Upper lobe of left lung (tissue), 6 donors: ENCODE results near the gene IL27RA. TPM values are rescaled to one million over a fixed set of nuclear protein-coding genes. Genes with fewer than 3 reads are reported as not detected.
A peak's percentile ranks its signal among the peaks of the same experiment; 100 is the strongest.

Source experiments
- ATAC-seq, 2 donors: fragments of 200-7000 bp; cut with Tn5 transposase; one replicate each; pipeline ENCODE4 v1.9.1; 2022; ENCODE audit warnings: mild to moderate bottlenecking in 2 of 2, moderate library complexity in 2 of 2; ENCODE audit not compliant: low FRiP score in 2 of 2
- DNase-seq, 2 donors: peaks; one replicate each; pipeline ENCODE4 v3.0.0-alpha.2; 2019 to 2020
- H3K27ac ChIP-seq, 4 donors: fragments of 200-600 bp; sonication (generic); one replicate each; pipeline ENCODE4 v1.5.1; 2016 to 2019
- H3K27me3 ChIP-seq, 4 donors: fragments of 200-600 bp; sonication (generic); one replicate each; pipeline ENCODE4 v1.5.1; 2017 to 2019
- H3K36me3 ChIP-seq, 4 donors: fragments of 200-600 bp; sonication (generic); one replicate each; pipeline ENCODE4 v1.5.1; 2016 to 2019
- H3K4me1 ChIP-seq, 4 donors: fragments of 200-600 bp; sonication (generic); one replicate each; pipeline ENCODE4 v1.5.1; 2018 to 2019
- H3K4me3 ChIP-seq, 4 donors: fragments of 200-600 bp; sonication (generic); one replicate each; pipeline ENCODE4 v1.5.1; 2017 to 2019; ENCODE audit warnings: mild to moderate bottlenecking in 2 of 4, moderate library complexity in 1 of 4
- H3K9me3 ChIP-seq, 4 donors: fragments of 200-600 bp; sonication (generic); one replicate each; pipeline ENCODE4 v1.5.1; 2018 to 2019
- CTCF ChIP-seq, 6 experiments: fragments of 450-650 bp in 4 of 6; fragments of 200-600 bp in 2 of 6; sonication (generic) in 2 of 6; IDR thresholded peaks; one replicate each; pipeline ENCODE4 v1.5.1; 2016 to 2019; ENCODE audit warnings: antibody characterized with exemption in 6 of 6
- EP300 ChIP-seq, 4 donors: sonication (generic); formaldehyde crosslinking; IDR thresholded peaks; one replicate each; pipeline ENCODE4 v1.5.1; 2017; ENCODE audit warnings: antibody characterized with exemption in 4 of 4, control low read depth in 2 of 4
- POLR2A ChIP-seq, 4 donors: fragments of 450-650 bp; IDR thresholded peaks; one replicate each; pipeline ENCODE4 v1.5.1; 2016 to 2017; ENCODE audit warnings: antibody characterized with exemption in 4 of 4, mild to moderate bottlenecking in 2 of 4
- POLR2AphosphoS5 ChIP-seq, 2 donors: sonication (generic); formaldehyde crosslinking; IDR thresholded peaks; one replicate each; pipeline ENCODE4 v1.5.1; 2017; ENCODE audit warnings: antibody characterized with exemption in 2 of 2
- WGBS, 2 donors: methylation state at CpG; one replicate each; pipeline ENCODE4 v1.1.5; 2017 to 2018; 5-methylcytosine and 5-hydroxymethylcytosine counted together
- total RNA-seq, 6 donors: library from RNA; depleted of rRNA in 4 of 6; stranded (reverse); fragments of >200 nt in 4 of 6; gene quantifications; one replicate each; pipeline versions ENCODE4 v1.1.0 to v1.2.1, GENCODE V29; 2016 to 2021
- donor health status: DM: no; HTN: no; CAD: no; lungs with moderate emphysema.
- donor health status: DM: no; HTN: yes; CAD: no; lungs with severe emphysema.

Gene IL27RA
- total RNA-seq, 6 donors from 2014 or later, result 9.3 to 24.4 (median 14.6) TPM

- no peak for ATAC-seq
- TF ChIP-seq POLR2AphosphoS5 (IDR thresholded peaks at IDR 0.05) (no peak), CTCF (IDR thresholded peaks at IDR 0.05) (no peak), POLR2A (IDR thresholded peaks at IDR 0.05) (no peak), EP300 (IDR thresholded peaks at IDR 0.05) (no peak)
Measured at GRCh38 chr19:14066134-14066533, 34.6 kb downstream of the IL27RA start.

GRCh38 chr19:14070268-14071050 lies 38.9 kb downstream of the IL27RA start:
- ATAC-seq, result no peak
- H3K27ac ChIP-seq, result no peak overlapping the region
- peaks cover 19 to 40% (median 34%) of the 10 kb centered on the region in 4 donors for H3K4me1 ChIP-seq
- no peaks in the 10 kb centered on the region for H3K36me3 ChIP-seq
- TF ChIP-seq EP300 (IDR thresholded peaks at IDR 0.05) (no peak), CTCF (IDR thresholded peaks at IDR 0.05) (no peak), POLR2A (IDR thresholded peaks at IDR 0.05) (no peak), POLR2AphosphoS5 (IDR thresholded peaks at IDR 0.05) (no peak)
- WGBS, 2 donors, result 94 to 95% methylated on average over 42 to 43 of the region's 43 CpGs
- no peak overlapping the region for H3K4me3 ChIP-seq
- H3K27me3 ChIP-seq, result no peaks in the 10 kb centered on the region
- DNase-seq, result peak in 1 of 2 donors; percentile 77
- no peaks in the 10 kb centered on the region for H3K9me3 ChIP-seq

More at GRCh38 chr19:14066134-14066533, 34.6 kb downstream of the IL27RA start:
- Histone ChIP-seq H3K27ac (no peak overlapping the region), H3K4me3 (no peak overlapping the region), H3K4me1 (no peaks in the 10 kb centered on the region), H3K9me3 (no peaks in the 10 kb centered on the region), H3K36me3 (no peaks in the 10 kb centered on the region), H3K27me3 (no peaks in the 10 kb centered on the region)
- WGBS, 2 donors, result 71 to 73% methylated on average over 2 of the region's 2 CpGs
- DNase-seq, result no peak

- ATAC-seq (peak; percentile 22 to 82), DNase-seq (peak; percentile 89 to 95)
- Histone ChIP-seq H3K4me3 (peak within 1 kb of the TSS; percentile 56 to 68 (median 65)), H3K27ac (peak within 1 kb of the TSS; percentile 81 to 95 (median 86)), H3K9me3 (no peaks in the 10 kb centered on the region), H3K4me1 (peaks cover 23 to 46% (median 37%) of the 10 kb centered on the region in 4 donors), H3K36me3 (no peaks in the 10 kb centered on the region), H3K27me3 (no peaks in the 10 kb centered on the region)
- 2 to 4% methylated on average over 16 to 36 of the region's 51 CpGs for WGBS, 2 donors
- peak in 1 of 4 donors; percentile 59 for TF ChIP-seq POLR2A (IDR thresholded peaks at IDR 0.05)
- TF ChIP-seq EP300 (IDR thresholded peaks at IDR 0.05), result no peak
- no peak for TF ChIP-seq CTCF (IDR thresholded peaks at IDR 0.05)
- peak in 1 of 2 donors; percentile 32 for TF ChIP-seq POLR2AphosphoS5 (IDR thresholded peaks at IDR 0.05)
Measured at GRCh38 chr19:14072535-14073260, 41.1 kb downstream of the IL27RA start, which contains the start of gene MISP3. TSS of gene MISP3 (plus strand) at chr19:14072786. CDS start at chr19:14073310, 524 bp downstream.

GRCh38 chr19:14073261-14073924 lies 41.8 kb downstream of the IL27RA start:
- ATAC-seq (peak; percentile 54 to 72), DNase-seq (peak; percentile 70 to 97)
- TF ChIP-seq POLR2AphosphoS5 (IDR thresholded peaks at IDR 0.05), result peak in 1 of 2 donors; percentile 17
- TF ChIP-seq CTCF (IDR thresholded peaks at IDR 0.05), result peak; percentile 84 to 99 (median 98)
- peak in 3 of 4 donors; percentile 39 to 69 (median 40) for TF ChIP-seq POLR2A (IDR thresholded peaks at IDR 0.05)
- no peak for TF ChIP-seq EP300 (IDR thresholded peaks at IDR 0.05)
- Histone ChIP-seq H3K36me3 (no peaks in the 10 kb centered on the region), H3K27ac (peak overlapping the region; percentile 81 to 95 (median 86)), H3K4me1 (peaks cover 23 to 46% (median 39%) of the 10 kb centered on the region in 4 donors), H3K4me3 (peak overlapping the region; percentile 56 to 68 (median 65)), H3K27me3 (no peaks in the 10 kb centered on the region), H3K9me3 (no peaks in the 10 kb centered on the region)
- WGBS, 2 donors, result 0% methylated on average over 5 of the region's 106 CpGs; no CpG with 5 or more reads in 1 of the 2 donors
